Nephron (organoid): ENCODE measurements around the gene AOPEP.

Source experiments
- H3K27ac Mint-ChIP-seq, 3 experiments: 2 replicates each; pipeline ENCODE4 v1.8.0; 2020; ENCODE audit warnings: mixed read lengths in 3 of 3, mild to moderate bottlenecking in 2 of 3, moderate library complexity in 1 of 3
- H3K27me3 Mint-ChIP-seq: 2 replicates; pipeline ENCODE4 v1.8.0; 2021; ENCODE audit warnings: low read depth, mild to moderate bottlenecking, moderate library complexity, mixed read lengths
- H3K36me3 Mint-ChIP-seq: 2 replicates; pipeline ENCODE4 v1.8.0; 2020; ENCODE audit warnings: low read depth, mixed read lengths
- H3K4me1 Mint-ChIP-seq: 2 replicates; pipeline ENCODE4 v1.8.0; 2020; ENCODE audit warnings: mixed read lengths
- H3K4me3 Mint-ChIP-seq, 3 experiments: 2 replicates each; pipeline ENCODE4 v1.8.0; 2020; ENCODE audit warnings: mild to moderate bottlenecking in 3 of 3, mixed read lengths in 3 of 3, moderate library complexity in 2 of 3
- H3K9me3 Mint-ChIP-seq: 2 replicates; pipeline ENCODE4 v1.8.0; 2020; ENCODE audit warnings: mixed read lengths
- CTCF ChIP-seq, 3 experiments: fragments of 200-600 bp; sonication (generic); IDR thresholded peaks; one replicate each; pipeline ENCODE4 v1.5.0; 2021; ENCODE audit warnings: antibody characterized with exemption in 3 of 3; ENCODE audit not compliant: unreplicated experiment in 3 of 3

The AOPEP gene

DNA sequence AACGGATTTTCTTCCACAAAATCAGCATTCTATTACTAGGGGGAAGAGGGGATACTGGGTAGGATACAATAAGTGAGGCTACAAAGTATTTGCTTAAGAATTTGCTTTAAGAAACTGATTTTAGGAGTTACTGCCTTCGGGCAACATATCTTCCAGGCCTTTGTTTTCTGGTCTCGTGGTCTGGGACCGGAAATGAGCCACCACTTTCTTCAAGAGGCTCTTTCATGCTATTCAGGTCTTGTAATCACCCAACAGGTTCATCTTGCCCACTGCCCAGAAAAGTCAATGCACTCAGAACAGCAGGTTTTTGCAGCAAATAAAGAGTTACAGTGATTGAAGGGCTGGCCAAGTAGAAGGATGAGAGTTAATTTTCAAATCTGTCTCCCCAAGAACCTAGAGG lies 6.6 kb upstream of the AOPEP start:
- peaks cover 4% of the 10 kb centered on the region for H3K27me3 Mint-ChIP-seq
- TF ChIP-seq CTCF (IDR thresholded peaks at IDR 0.05; ENCODE audit: unreplicated experiment in 3 of 3), result no peak
- H3K4me1 Mint-ChIP-seq, result peaks cover 5% of the 10 kb centered on the region
- no peaks in the 10 kb centered on the region for H3K36me3 Mint-ChIP-seq
- no peaks in the 10 kb centered on the region for H3K9me3 Mint-ChIP-seq
- no peak overlapping the region for H3K27ac Mint-ChIP-seq
- no peak overlapping the region for H3K4me3 Mint-ChIP-seq

DNA sequence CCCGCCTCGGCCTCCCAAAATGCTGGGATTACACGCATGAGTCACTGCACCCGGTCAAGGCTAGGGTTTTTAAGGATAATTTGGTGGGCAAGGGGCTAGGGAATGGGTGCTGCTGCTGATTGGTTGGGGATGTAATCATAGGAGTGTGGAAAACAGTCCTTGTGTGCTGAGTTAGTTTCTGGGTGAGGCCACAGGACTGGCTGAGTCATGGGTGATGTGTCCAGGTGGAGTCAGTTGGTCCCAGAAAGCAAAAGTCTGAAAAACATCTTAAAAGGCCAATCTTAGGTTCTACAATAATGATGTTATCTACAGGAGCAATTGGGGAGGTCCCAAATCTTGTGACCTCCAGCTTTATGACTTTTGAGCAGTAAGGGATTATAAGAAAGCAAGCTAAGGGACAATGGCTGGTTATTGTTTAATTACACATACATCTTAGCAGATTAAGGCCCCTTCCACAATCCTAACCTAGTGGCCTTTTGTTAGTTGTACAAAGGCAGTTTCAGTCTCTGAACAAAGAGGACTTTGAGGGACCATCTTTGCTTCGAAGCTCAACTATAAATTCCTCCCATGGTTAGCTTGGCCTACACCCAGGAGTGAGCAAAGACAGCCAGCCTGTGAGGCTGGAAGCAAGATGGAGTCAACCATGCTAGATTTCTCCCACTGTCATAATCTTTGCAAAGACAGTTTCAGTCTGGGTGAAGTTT lies 5.5 kb upstream of the AOPEP start:
- peaks cover 4% of the 10 kb centered on the region for H3K27me3 Mint-ChIP-seq
- no peak for TF ChIP-seq CTCF (IDR thresholded peaks at IDR 0.05; ENCODE audit: unreplicated experiment in 3 of 3)
- H3K27ac Mint-ChIP-seq, result no peak overlapping the region
- H3K36me3 Mint-ChIP-seq, result no peaks in the 10 kb centered on the region
- H3K9me3 Mint-ChIP-seq, result no peaks in the 10 kb centered on the region
- H3K4me3 Mint-ChIP-seq, result no peak overlapping the region
- peaks cover 5% of the 10 kb centered on the region for H3K4me1 Mint-ChIP-seq

DNA sequence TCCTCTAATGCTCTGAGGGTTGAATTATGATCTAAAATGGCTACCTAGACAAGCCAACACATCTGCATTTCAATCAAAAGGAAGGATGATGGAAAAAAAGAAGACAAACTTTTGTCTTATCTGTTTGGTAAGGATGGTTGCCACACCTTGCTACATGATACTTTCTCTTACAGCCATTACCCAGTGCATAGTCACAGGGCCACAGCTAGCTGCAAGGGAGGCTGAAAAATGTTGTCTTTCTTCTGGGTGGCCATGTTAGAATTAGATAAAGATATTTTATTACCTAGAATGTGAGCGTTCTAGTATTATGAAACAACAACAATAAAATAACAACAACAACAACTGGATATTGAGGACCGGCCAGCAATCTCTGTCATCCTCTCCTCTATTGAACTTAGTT lies 4.7 kb upstream of the AOPEP start:
- TF ChIP-seq CTCF (IDR thresholded peaks at IDR 0.05; ENCODE audit: unreplicated experiment in 3 of 3), result no peak
- Mint-ChIP-seq H3K27me3 (peaks cover 4% of the 10 kb centered on the region), H3K4me1 (peaks cover 5% of the 10 kb centered on the region), H3K9me3 (no peaks in the 10 kb centered on the region), H3K36me3 (no peaks in the 10 kb centered on the region), H3K4me3 (no peak overlapping the region), H3K27ac (no peak overlapping the region)

DNA sequence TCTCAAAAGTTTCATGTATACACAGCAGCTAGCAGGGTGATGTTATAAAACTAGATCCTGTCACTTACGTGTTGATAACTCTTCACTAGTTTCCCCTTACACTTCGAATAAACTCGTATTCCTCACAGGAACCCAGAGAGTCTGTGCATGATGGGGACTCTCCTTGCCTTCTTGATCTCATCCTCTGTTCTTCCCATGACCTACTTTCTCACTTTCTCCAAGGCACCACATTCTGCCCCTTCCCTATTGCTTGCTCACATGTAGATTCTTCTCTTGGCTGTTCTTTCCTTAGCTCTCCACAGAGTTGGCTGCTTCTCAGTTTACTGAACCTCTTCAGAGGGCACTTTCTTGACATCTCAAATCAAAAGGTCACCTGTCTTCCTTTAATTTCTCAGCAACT lies 1.2 kb upstream of the AOPEP start:
- Mint-ChIP-seq H3K4me1 (peaks cover 6% of the 10 kb centered on the region), H3K4me3 (peak overlapping the region; percentile 6 to 34 (median 17)), H3K27me3 (no peaks in the 10 kb centered on the region), H3K27ac (no peak overlapping the region), H3K36me3 (no peaks in the 10 kb centered on the region), H3K9me3 (no peaks in the 10 kb centered on the region)
- TF ChIP-seq CTCF (IDR thresholded peaks at IDR 0.05; ENCODE audit: unreplicated experiment in 3 of 3), result no peak

DNA sequence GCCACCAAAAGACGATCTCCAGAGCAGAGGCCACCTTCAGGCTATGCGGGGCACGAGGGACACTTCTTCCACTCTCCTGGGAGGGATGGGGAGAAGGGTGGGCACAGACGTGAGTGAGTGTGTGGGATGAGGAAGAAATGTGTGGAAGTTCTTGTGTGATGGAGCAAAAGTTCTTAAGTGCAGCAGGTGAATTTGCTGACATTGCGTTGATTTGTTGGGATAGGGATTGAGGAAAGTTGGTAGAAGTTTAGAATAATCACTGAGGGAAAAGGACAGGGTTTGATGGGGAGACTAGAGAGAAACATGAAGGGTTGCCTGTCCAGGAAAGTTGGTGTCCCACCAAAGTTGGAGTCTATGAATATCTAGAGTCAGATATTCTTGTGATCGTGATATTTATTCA lies 2.2 kb downstream of the AOPEP start:
- Mint-ChIP-seq H3K27ac (no peak overlapping the region), H3K36me3 (no peaks in the 10 kb centered on the region), H3K4me1 (peaks cover 9% of the 10 kb centered on the region), H3K27me3 (no peaks in the 10 kb centered on the region), H3K9me3 (no peaks in the 10 kb centered on the region), H3K4me3 (peak overlapping the region; percentile 1 to 45 (median 29))
- TF ChIP-seq CTCF (IDR thresholded peaks at IDR 0.05; ENCODE audit: unreplicated experiment in 3 of 3), result no peak

DNA sequence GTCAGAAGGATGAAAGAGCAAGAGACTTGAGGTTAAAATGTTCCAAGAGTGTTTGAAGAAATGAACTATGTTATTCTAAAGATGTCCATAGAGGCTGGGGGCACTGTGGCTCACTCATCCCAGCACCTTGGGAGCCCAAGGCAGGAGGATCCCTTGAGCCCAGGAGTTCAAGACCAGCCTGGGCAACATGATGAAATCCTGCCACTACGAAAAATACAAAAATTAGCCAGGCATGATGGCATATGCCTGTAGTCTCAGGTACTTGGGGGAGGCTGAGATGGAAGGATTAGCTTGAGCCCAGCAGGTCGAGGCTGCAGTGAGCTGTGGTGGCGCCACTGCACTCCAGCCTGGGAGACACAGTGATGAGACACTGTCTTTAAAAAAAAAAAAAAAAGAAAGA lies 2.7 kb downstream of the AOPEP start:
- no peak for TF ChIP-seq CTCF (IDR thresholded peaks at IDR 0.05; ENCODE audit: unreplicated experiment in 3 of 3)
- Mint-ChIP-seq H3K9me3 (no peaks in the 10 kb centered on the region), H3K27ac (no peak overlapping the region), H3K4me3 (no peak overlapping the region), H3K36me3 (no peaks in the 10 kb centered on the region), H3K4me1 (peaks cover 14% of the 10 kb centered on the region), H3K27me3 (no peaks in the 10 kb centered on the region)
